Renal cortical epithelial cell (primary cell): ENCODE data around the gene UAP1. TPM values are rescaled to one million over a fixed set of nuclear protein-coding genes. Genes with fewer than 3 reads are reported as not detected.

ENCODE experiments used
- total RNA-seq: library from RNA; depleted of rRNA; stranded (reverse); fragments of >200 nt; gene quantifications from 2 replicates; pipeline ENCODE4 v1.2.3, GENCODE V29; 2014

UAP1 gene
- total RNA-seq, 1 donor from 2014 or later: 55.3 TPM

Other genes starting within 250 kb of the UAP1 start
- not detected in 2 replicates for gene SPATA46, start 184.9 kb upstream of the UAP1 start, total RNA-seq
- 0.17 and 2.6 TPM in 2 replicates for gene C1orf226, start 180.0 kb upstream of the UAP1 start, total RNA-seq
- gene SH2D1B, start 149.6 kb upstream of the UAP1 start, total RNA-seq: not detected in 2 replicates
- gene UHMK1, start 63.9 kb upstream of the UAP1 start, total RNA-seq: 83.6 and 108 TPM in 2 replicates
- gene DDR2, start 70.7 kb downstream of the UAP1 start, total RNA-seq: 1.2 and 1.7 TPM in 2 replicates
- gene HSD17B7, start 229.0 kb downstream of the UAP1 start, total RNA-seq: 16.6 and 35.6 TPM in 2 replicates